ELF-1 (cell line): ENCODE measurements around the gene PMPCA.
"Not testable (repeated sequence)": the region's sequence is repeated elsewhere in the genome, so short reads cannot be mapped to it uniquely, and the experiment has no call there.

Source experiments
- DNase-seq: peaks from one replicate; pipeline ENCODE4 v3.0.0-alpha.2; 2016; ENCODE audit warnings: low read depth, low spot score

The PMPCA gene

DNA sequence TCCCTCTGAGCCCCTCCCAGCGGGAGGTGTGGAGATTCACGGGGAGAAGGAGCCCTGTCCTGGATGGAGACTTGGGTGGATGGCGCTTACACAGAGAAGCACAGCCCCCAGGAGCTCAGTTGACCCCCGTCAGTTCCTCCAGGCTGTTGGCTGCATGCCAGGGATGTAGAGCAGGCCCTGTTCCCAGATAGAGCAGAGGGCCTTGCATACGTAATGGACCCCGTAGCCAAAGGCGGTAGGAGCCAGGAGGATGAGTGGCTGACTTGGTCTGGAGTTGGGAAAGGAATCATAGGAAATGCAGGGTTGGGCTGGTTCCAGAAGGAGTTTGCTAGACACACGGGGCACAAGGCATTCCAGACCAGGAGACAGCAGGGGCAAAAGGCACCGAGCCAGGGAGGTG, 2.5 kb downstream of the PMPCA start:
- DNase-seq, result peak; percentile 18

DNA sequence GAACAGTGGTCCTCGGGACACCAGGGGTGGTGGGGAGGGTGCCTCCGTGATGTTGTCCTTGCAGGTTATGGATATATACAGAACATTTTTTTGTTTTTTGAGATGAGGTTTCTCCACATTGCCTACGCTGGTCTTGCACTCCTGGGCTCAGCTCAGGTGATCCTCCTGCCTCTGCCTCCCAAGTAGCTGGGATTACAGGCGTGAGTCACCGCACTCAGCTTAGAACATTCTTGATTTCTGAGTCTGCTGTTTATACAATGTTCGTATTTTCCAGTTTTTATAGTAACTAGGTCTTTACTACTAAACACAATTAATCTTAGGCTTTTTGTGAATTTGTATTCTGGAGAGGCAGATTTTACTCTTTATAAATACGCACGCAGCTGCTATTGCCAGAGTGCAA, 6.0 kb downstream of the PMPCA start:
- DNase-seq, result no peak

DNA sequence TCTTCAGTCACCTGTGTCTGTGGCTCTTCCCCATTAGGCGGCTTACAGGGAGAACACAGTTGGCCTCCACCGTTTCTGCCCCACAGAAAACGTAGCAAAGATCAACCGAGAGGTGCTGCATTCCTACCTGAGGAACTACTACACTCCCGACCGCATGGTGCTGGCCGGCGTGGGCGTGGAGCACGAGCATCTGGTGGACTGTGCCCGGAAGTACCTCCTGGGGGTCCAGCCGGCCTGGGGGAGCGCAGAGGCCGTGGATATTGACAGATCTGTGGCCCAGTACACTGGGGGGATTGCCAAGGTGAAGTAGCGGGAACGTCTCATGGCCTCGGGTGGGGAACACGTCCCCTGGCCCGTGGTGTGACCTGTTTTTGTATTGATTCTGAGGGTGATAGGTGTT, 6.5 kb downstream of the PMPCA start:
- no peak for DNase-seq

DNA sequence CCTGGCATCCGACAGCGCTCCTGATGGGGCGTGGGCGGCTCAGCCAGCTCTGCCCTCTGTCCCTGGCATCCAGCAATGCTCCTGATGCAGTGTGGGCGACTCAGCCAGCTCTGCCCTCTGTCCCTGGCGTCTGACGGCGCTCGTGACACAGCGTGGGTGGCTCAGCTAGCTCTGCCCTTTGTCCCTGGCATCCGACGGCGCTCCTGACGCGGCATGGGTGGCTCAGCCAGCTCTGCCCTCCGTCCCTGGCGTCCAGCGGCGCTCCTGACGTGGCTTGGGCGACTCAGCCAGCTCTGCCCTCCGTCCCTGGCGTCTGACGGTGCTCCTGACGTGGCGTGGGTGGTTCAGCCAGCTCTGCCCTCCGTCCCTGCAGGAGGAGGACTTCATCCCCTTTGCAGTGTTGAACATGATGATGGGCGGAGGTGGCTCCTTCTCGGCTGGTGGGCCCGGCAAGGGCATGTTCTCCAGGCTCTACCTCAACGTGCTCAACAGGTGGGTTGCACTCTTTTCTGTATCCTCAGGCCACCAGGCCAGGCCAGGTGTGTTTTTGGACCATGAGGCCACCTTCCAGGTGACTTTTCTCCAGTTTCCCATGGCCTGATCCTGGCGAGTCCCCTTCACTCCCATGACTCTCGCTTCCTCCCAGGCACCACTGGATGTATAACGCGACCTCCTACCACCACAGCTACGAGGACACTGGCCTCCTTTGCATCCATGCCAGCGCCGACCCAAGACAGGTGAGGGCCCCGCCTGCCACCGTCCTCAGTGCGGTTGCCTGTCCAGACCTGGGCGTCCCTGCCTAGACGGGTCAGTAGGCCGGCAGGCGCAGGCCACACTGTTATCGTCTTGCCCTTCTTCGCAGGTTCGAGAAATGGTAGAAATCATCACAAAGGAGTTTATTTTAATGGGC, 8.0 kb downstream of the PMPCA start:
- no peak for DNase-seq

DNA sequence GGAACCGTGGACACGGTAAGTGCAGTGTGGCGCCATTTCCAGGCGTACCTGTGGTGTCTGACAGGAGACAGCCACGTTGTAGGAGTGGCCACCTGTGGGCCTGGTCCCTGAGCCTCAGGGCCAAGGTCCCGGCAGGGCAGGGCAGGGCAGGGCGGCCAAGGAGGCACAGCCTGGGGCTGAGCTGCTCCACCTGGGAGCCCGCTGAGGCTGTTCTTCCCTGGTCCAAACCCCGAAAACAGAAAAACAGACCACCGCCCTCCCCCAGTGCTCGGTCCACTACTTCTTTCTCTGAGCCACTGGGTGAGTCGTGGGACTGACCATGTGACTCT, 8.6 kb downstream of the PMPCA start:
- no peak for DNase-seq

DNA sequence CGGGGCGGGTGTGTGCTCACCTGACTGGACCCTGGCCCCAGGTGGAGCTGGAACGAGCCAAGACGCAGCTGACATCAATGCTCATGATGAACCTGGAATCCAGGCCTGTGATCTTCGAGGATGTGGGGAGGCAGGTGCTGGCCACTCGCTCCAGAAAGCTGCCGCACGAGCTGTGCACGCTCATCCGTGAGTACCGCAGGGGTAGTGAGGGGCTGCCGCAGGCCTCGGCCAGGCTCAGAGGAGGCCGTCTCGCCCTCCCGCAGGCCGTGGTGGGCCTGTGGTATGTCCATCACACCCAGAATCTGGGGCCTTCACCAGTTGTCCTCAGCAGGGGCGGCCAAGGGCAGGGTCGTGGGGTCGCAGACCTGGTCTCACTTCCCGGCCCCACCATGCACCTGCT, 11.3 kb downstream of the PMPCA start:
- DNase-seq, result no peak

DNA sequence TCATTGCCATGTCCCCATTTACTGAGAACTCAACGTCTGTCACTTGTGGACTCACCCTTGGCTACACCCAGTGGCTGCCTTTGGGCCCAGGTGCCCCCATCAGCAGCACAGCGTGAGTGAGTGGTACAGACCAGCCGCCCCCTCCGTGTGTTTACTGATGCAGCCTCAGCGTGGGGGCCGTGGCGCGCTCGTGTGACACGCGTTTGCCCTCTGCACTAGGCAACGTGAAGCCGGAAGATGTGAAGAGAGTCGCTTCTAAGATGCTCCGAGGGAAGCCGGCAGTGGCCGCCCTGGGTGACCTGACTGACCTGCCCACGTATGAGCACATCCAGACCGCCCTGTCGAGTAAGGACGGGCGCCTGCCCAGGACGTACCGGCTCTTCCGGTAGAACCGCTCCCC, 12.4 kb downstream of the PMPCA start:
- DNase-seq, result no peak

DNA sequence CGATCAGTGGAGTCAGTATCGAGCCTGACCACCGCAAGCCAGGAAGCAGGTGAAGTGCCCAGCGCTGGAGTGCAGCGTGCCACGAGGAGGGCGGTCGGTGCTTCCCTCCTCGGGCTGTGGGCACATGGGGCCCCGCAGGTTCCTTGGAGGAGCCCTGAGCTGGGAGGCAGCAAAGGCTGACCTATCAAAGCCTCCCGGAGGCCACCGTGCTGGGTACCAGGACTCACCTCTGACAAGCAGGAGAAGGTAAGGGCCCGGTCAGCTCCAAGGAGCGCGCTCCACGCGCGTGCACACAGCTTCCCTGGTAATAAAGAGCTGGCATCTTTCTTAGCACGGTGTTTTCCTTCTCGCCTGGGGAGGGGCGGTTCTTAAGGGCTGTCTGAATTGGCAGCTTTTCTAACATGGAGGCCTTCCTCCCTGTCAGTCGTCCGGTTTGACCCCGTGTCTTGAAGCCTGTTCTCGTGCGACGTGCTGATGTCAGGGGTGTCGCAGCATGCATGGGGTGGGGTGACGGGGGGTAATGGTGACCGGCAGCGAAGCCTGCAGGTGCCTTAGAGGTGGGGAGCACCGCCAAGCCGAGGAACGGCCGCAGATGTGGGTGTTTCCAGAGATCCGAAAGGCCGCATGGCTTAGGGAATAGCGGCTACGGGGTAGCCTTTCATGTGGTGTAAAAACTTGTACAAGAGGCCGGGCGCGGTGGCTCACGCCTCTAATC, 13.1 kb downstream of the PMPCA start:
- DNase-seq, result no peak

DNA sequence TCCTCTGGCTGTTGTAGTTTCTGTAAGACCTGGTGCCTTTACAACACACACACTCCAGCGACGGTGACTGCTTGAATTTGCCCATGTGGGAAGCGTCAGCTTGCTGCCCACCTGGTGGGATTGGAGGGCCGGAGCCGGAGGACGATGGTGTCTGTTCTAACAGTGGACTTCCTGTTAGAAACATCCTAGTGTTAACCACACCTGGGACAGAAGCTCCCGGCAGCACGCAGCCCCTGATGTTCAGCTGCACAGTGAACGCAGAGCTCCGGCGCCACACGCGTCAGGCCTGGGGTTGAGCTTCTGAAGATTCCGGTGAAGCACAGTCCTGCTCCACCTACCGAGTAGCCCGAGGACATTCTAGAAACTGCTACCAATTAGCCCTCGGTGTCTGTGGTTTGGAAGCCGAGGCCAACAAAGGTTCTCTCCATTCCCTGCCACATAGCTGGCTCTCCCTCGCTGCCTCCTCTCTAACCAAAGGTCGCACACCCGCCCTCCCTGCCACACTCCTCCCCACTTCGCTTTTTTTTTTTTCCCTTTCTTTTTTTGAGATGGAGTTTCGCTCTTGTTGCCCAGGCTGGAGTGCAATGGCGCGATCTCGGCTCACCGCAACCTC, 14.4 kb downstream of the PMPCA start:
- DNase-seq, result peak; percentile 48

DNA sequence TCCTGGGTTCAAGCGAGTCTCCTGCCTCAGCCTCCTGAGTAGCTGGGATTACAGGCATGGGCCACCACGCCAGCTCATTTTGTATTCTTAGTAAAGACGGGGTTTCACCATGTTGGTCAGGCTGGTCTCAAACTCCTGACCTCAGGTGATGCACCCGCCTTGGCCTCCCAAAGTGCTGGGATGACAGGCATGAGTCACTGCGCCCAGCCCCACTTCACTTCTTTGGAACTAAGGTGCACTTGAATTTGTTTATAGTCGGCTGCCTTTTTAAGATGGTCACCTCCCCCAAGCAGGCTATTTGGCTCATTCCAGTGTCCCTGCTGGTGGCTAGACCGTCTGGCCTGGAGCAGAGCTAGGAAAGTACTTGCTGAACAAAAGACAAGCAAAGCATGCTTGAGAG, 14.9 kb downstream of the PMPCA start:
- not testable (repeated sequence) for DNase-seq

DNA sequence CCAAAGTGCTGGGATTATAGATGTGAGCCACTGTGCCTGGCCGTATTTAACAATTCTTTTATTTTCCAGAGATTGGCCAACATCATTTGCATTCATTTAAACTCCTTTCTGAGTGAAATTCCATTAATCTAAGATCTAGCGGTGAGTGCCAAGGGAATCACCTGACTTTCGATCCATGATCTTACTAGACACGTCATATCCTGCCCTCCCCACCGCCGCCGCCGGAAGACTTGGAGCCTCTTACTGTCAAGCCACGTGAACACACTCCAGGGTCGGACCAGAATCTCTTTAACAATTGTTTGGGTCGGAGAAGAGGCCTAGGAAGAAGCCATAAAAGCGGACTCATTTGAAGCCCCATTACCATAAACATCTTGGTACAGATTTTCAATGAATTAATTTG, 16.3 kb downstream of the PMPCA start:
- DNase-seq, result no peak

DNA sequence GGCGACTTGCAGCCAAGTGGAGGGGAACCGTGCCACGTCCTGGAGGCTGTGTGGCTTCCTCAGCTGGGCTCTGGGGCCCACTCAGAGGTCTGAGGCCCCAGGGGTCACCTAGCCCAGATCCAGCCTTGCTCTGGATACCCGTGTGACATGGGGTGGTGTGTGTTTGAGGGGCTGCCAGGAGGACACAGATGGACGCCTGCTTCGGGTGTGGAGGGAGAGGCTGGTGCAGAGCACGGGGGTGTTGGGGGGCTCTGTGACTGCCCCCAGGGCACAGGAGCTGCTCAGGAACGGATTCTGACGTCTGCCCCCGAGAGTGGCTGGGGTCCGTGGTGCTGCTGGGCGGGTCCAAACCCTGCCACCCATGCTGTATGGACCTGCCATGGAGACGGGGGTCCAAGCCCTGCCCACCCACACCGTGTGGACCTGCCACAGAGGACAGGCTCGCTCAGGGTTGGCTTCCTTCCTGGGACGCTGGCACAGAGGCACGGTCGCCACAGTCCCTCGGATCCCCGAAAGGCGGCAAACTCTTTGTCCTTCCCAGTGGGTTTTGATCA, 18.7 kb downstream of the PMPCA start:
- DNase-seq, result no peak

DNA sequence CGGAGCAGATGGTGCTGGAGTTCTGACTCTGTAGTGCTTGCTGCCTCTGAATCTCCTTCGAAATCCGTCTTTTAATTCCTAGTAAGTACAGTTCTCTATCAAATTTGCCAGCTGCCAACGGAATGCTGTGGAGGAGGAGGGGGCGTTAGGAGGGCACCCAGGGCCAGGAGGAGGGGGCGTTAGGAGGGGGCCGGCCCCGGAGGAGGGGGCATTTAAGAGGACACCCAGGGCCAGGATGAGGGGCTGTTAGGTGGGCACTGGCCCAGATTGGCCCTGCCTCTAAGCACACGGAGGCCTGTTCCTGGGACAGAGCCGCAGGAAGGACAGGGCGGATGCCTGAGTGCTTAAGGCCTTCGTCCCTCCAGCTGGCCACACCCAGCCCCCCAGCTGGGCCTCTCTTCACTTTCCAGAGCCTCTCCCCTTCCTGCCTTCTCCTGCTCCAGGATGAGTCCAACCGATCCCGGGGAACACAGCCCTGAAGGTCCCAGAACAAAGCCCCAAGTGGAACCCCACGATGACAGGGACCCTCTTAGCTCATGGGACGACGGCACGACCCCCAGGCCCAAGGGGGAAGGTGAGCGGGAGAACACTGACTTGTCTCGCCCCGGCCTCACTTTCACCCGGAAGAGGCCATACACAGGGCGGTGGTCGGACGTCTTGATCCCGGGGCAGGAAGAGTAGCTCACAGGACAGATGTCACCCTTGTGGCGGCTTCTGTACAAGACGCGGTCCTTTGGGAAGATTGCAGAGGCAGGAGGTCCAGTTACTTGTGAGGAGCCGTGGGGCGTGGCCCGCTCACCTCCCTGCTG, 19.4 kb downstream of the PMPCA start:
- DNase-seq, result no peak

DNA sequence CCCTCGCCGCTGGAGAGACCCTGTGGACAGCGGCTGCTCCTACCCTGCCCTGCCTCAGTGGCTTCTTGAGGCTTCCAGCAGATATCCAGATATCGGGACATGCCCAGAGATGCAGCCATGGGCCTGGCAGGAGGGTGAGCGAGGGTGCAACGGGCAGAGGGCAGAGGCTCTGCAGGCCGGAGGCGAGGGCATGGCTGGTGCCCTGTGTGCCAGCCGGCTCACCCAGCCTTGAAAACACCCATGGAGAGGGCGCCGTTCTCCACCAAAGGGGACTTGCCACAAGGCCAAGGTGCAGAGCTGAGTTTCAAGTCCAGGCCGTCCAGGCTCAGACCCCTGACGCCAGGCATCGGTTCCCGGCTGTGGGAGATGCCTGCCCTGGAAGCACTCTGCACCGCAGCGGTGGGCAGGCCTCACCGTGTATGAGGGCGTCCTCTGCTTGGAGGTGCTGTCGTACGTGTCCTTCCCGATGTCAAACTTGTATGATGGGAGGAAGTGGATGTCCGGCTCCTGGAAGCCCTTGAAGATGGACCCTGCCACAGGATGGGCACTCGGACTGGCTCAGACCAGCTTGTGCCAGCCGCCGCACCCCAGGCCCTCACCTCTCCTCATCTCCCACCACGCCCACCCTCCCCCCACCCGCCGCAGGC, 20.3 kb downstream of the PMPCA start:
- DNase-seq, result no peak

DNA sequence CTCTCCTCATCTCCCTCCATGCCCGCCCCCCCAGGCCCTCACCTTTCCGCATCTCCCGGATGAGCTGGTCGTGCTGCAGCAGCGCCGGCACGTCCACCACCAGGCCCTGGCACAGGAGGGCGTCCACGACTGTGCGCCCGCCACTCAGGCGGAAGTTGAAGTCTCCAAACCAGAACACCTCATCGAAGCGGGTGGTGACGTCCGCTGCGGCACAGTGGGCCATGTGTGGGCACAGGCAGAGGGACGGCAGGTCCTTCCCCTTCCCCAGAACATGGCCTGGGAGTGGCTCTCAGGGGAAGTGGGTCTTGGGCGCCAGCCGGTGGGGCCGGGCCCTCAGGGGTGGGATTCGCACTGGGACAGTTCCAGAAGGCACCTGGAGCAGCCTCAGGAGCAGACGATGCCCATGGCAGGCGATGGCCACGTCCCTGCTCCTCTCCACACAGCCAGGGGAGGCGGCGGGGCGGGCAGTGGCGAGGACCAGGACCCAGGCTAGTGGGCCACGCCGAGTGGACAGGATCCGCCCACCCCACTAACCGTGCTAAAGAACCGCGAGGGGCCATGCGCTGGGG, 21.4 kb downstream of the PMPCA start:
- no peak for DNase-seq

DNA sequence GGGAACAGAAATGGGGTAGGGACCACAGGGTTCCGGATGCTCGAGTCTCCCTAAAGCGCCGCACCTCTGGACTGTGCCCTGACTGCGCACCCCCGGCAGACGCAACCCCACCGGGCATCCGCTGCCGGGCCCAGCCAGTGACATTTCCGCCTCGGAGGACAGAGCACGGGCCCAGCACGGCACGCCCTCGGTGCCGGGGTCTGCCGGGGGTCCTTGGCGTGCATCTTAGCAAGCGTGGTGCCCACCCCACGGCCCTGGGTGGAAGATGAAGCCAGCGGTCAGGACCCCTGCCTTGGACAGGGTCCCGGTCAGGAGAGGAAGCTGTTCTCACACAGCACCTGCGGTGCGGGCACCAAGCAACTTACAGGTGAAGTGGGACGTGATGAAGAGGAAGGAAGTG, 22.1 kb downstream of the PMPCA start:
- DNase-seq, result no peak

DNA sequence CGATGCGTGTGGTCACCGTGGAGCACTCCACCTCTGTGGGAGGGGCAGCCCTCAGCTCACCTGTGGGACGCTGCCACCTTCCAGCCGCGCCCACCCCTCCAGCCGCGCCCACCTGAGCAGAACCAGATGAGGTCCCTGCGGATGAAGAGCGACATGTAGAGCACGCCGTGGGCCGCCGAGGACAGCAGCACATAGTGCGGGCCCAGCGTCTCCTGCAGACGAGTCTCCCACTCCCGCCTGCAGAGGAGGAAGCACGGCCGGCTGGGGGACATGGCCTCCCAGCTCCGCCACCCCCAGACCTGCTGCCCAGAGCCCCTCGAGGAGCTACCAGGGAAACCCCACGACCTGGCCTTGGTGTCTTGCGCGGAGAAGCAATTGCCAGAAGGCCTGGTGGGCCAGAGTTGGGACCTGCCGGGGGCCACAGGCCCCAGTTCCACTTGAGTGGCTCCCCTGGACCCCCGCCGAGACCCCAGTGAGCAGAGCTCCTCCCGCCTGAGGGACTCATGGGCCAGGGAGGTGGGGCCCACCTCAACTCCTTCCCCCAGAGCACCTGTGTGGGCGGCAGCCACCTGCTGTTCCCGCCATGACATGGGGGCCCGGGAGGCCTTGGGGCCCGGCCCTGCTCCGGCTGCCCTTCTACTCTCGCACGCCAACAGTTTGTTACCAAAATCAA, 22.7 kb downstream of the PMPCA start:
- no peak for DNase-seq

DNA sequence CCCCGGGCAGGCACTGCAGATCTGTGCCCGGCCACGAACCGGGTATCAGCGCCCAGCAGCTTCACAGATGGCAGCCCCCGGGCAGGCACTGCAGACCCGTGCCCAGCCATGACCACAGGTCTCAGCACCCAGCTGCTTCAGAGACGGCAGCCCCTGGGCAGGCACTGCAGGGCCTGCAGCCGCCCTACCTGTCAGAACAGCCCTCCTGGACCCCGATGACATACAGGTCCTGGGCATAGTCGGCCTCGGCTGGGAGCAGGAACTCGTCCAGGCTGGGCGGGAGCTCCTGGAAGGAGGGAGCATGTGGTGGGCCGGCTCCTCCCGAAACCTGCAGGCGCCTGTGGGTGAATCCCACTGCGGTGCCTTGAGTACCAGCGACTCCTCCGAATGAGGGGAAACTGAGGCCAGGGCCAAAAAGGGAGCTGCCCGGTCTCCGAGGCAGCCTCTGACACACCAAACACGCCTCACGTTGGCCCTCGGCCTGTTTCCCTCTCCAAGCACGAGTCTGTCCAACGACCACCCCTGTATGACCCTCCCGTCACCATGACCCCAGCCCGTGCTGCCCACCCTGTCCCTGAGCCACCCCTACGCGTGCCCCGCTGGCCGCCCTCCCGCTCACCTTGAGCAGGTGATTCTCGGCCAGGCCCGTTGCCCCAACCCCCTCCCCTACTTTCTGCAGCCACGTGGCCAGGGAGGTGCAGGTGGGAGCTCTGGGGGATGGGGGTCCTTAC, 23.6 kb downstream of the PMPCA start:
- no peak for DNase-seq

DNA sequence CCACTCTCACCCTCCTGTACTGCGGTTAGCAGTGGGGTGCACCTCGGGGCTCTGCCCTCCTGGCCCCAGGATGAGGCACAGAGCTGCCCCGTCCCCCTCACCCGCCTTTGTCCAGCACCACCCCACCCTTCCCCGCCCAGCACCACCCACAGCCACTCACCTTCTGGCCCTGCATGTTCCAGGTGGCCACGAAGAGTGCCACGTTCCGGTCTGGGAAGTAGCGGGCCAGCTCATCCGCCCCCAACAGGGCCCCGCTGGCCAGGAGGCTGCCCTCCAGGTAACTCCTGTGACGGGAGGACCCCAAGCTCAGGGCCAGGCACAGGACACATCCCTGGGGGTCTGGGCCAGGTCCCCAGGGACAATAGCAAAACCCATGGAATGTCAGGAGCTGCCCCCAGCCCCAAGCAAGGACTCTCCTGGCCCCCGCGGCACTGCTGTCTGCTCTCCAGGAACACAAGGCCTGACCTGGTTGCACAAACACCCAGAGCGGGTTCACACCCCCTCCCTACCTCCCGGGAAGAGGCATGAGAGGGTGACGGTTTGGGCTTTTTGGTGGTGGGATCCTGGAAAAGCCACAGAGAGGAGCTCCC, 24.2 kb downstream of the PMPCA start:
- no peak for DNase-seq
